Cardiac muscle cell (in vitro differentiated cells and primary cell): Measurements from ENCODE around the gene NAB2. TPM values are rescaled to one million over a fixed set of nuclear protein-coding genes. Genes with fewer than 3 reads are reported as not detected.

ENCODE experiments used
- DNase-seq, 2 donors: peaks; one replicate each; pipeline versions ENCODE4 v3.0.0 to v3.0.0-alpha.2; 2010 to 2017; ENCODE audit warnings: low read depth in 1 of 2, low spot score in 1 of 2
- H3K27ac ChIP-seq: fragments of 200-600 bp; sonication (generic); 2 replicates; pipeline ENCODE4 v1.5.1; 2016
- H3K27me3 ChIP-seq: fragments of 200-600 bp; sonication (generic); 2 replicates; pipeline ENCODE4 v1.6.0; 2016; ENCODE audit warnings: control low read depth
- H3K36me3 ChIP-seq: fragments of 200-600 bp; sonication (generic); 2 replicates; pipeline ENCODE4 v1.5.1; 2016; ENCODE audit warnings: control low read depth
- H3K4me1 ChIP-seq: fragments of 200-600 bp; sonication (generic); 2 replicates; pipeline ENCODE4 v1.8.1; 2017; ENCODE audit warnings: low read depth, mild to moderate bottlenecking, mixed run types
- H3K4me3 ChIP-seq: fragments of 200-600 bp; sonication (generic); 2 replicates; pipeline ENCODE4 v1.5.1; 2016; ENCODE audit warnings: mild to moderate bottlenecking
- H3K9me3 ChIP-seq: fragments of 200-600 bp; sonication (generic); 2 replicates; pipeline ENCODE4 v1.5.1; 2017; ENCODE audit warnings: low read depth, mild to moderate bottlenecking, control low read depth
- polyA plus RNA-seq: library from polyadenylated mRNA; unstranded; fragments of >200 nt; fragmentation: Nextera tagmentation; extraction: Ambion mirVana; gene quantifications from 2 replicates; pipeline ENCODE4 v1.2.1, GENCODE V29; 2016
- total RNA-seq: library from RNA; depleted of rRNA; stranded (reverse); fragments of >200 nt; gene quantifications from 2 replicates; pipeline ENCODE4 v1.2.3, GENCODE V29; 2016
- TF ChIP-seq, protein P1 (sequence below): IDR thresholded peaks from 2 replicates; pipeline ENCODE4 v1.5.1; 2012; ENCODE audit warnings: low read depth, mild to moderate bottlenecking, low read length

The NAB2 gene
- total and polyA plus RNA-seq, 2 experiments from 2014 or later: 11.9 to 35.0 TPM

DNA sequence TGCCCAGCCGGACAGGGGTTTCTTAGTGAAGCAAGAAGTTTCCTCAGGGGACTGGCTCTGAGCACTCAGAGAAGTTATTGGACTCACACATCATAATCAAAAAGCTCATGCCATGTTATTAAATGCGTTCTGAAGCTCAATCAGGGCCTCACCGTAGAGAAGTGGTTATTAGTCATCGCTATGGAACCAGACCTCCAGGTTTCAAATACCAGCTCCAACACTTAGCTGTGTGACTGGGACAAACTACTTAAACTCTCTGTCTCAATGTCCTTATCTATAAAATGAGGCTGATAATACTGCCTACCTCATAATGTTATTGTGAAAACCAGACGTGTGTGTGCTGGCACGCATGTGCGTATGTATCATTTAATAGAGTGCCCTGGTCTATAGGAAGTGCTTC lies 14.9 kb downstream of the NAB2 start:
- H3K4me1 ChIP-seq: peaks cover 5% of the 10 kb centered on the region
- TF ChIP-seq, protein P1, sequence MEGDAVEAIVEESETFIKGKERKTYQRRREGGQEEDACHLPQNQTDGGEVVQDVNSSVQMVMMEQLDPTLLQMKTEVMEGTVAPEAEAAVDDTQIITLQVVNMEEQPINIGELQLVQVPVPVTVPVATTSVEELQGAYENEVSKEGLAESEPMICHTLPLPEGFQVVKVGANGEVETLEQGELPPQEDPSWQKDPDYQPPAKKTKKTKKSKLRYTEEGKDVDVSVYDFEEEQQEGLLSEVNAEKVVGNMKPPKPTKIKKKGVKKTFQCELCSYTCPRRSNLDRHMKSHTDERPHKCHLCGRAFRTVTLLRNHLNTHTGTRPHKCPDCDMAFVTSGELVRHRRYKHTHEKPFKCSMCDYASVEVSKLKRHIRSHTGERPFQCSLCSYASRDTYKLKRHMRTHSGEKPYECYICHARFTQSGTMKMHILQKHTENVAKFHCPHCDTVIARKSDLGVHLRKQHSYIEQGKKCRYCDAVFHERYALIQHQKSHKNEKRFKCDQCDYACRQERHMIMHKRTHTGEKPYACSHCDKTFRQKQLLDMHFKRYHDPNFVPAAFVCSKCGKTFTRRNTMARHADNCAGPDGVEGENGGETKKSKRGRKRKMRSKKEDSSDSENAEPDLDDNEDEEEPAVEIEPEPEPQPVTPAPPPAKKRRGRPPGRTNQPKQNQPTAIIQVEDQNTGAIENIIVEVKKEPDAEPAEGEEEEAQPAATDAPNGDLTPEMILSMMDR: no peak
- no peak for DNase-seq
- H3K9me3 ChIP-seq: no peaks in the 10 kb centered on the region
- no peak overlapping the region for H3K4me3 ChIP-seq
- no peaks in the 10 kb centered on the region for H3K27me3 ChIP-seq
- H3K27ac ChIP-seq: no peak overlapping the region
- H3K36me3 ChIP-seq: no peaks in the 10 kb centered on the region

DNA sequence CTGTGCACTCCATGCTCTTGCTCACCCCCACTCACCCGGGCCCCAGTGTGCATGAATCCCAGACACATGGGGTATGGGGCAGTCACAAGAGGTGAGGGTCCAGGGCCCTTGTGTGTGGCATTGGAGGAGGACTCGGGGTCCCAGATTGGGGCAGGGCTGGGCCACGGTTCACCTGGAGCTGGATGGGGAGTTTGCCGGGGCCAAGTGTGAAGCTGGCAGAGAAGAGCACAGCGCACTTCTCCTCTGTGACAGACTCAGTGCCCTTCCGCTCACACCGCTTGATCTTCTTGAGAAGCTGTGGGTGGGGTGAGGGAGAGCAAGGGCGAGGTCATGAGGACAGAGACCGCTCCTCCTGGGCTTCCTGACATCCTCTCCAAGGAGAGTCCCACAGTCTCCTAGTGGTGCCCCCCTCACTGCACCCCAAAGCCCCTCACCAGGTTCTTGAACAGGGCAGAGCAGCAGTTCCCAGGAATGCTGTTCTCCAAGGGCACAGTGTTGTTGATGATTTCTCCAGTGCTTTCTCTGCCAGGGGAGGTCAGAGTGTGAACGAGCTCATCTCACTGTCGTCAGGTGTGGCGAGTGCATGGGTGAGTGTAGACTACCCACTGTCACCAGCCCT lies 15.5 kb downstream of the NAB2 start:
- peaks cover 5% of the 10 kb centered on the region for H3K4me1 ChIP-seq
- no peak overlapping the region for H3K4me3 ChIP-seq
- no peaks in the 10 kb centered on the region for H3K27me3 ChIP-seq
- TF ChIP-seq, protein P1: no peak
- H3K9me3 ChIP-seq: no peaks in the 10 kb centered on the region
- no peak for DNase-seq
- no peak overlapping the region for H3K27ac ChIP-seq
- H3K36me3 ChIP-seq: no peaks in the 10 kb centered on the region

DNA sequence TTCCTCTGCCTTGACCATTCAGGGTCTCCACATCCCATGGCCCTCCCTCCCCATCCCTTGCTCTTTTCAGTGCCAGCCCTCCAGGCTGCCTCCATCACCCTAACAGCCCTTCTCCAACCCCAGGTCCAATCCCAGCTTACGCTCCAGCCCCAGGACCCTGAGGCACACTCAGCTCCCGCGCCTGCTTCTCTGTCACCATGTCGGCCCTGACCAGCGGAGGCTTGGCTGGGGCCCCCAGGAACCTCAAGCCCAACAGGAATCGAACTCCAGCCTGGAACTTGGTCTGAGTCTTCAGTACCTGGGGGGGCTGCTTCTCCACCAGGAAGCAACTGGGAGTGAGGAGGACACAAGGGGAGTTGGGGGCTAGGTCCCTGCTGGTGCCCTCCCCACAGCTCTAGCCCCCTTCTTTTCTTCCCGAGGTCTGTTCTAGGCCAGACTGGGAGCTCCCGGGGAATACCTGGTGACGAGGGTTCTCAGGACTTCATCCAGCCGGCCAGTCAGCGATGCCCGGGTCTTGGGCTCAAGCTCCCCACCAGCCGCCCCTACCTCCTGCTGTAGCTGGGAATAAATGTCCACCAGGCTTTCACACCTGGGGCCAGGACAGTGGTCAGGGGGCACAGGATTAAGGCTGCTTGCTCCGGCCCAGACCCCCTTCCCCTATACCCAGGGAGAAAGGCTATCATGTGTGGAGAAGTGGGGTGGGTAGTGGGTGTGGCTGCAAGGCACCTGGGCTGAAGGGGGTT lies 16.3 kb downstream of the NAB2 start:
- no peak for DNase-seq
- Histone ChIP-seq H3K27me3 (no peaks in the 10 kb centered on the region), H3K4me1 (peaks cover 5% of the 10 kb centered on the region), H3K36me3 (no peaks in the 10 kb centered on the region), H3K9me3 (no peaks in the 10 kb centered on the region), H3K4me3 (no peak overlapping the region), H3K27ac (no peak overlapping the region)
- TF ChIP-seq, protein P1: no peak

DNA sequence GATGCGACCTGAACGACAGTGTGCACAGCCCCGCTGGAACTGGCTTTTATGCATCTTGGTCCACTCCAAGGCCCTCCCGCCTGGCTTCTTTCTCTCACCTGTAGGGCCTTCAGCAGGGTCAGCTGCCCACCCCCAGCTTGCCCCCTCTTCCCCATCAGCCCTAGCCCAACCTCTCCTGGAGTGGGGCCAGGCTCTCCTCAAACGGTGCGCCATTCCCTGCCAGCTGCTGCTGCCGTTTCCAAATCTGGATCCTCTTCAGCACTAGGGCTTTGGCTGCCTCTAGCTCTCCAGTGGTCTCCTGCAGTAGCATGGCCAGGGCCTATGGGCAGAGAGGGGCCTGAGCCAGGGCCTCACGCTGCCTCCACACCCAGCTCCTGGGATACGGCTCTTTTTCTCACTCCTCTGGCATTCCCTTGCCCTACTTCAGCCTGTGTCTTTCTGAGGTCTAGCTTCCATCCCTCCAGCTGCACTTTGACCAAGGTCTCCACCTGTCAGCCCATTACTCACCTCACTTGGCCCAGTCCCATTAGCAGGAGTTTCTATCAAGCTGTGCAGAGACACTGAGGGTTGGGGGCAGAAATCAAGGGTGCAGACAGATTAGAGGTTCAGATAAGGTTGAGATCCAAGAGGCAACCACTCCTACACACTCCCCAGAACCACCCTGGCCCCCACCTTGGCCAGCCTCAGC lies 17.3 kb downstream of the NAB2 start:
- Histone ChIP-seq H3K9me3 (no peaks in the 10 kb centered on the region), H3K36me3 (no peaks in the 10 kb centered on the region), H3K27ac (no peak overlapping the region), H3K27me3 (no peaks in the 10 kb centered on the region), H3K4me3 (no peak overlapping the region), H3K4me1 (peaks cover 10% of the 10 kb centered on the region)
- TF ChIP-seq, protein P1: no peak
- DNase-seq: no peak

DNA sequence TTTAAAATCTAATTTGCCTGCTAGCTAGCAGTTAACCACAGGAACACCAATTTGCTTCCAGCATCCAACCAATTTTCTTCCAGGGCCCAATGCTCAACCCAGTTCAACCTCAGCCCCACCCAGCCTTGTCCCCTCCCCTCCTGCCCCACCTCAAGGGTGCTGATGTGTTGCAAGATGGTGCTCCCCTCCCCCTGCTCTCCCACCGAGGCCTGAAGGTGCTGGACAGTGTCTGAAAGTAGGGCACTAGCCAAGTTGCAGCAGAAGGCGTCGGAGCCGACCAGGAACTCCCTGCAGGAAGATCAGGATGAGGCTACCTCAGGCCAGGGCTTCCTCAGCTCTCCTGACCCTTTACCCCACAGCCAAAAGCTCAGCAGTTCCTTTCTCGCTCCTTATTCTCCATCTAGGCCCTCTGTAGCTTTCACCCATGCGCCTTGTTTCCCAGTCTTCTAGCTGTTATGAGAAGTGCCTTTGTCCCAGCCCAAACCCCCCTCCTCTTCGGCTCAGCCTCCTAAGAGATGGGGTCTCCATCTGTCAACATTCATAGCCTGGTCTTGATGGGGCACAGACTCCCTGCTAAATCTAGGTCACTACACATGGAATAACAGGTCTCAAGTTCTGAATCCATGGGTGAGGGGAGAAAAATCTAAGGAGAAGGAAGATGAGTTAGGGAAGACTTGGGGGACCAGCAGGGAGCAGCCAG lies 18.7 kb downstream of the NAB2 start:
- peaks cover 15% of the 10 kb centered on the region for H3K4me1 ChIP-seq
- TF ChIP-seq, protein P1: no peak
- no peak overlapping the region for H3K27ac ChIP-seq
- DNase-seq: peak; percentile 43 to 56
- no peak overlapping the region for H3K4me3 ChIP-seq
- H3K9me3 ChIP-seq: no peaks in the 10 kb centered on the region
- H3K27me3 ChIP-seq: no peaks in the 10 kb centered on the region
- no peaks in the 10 kb centered on the region for H3K36me3 ChIP-seq
